Stimulated activated CD4-positive, alpha-beta T cell treated with anti-CD3 and anti-CD28 coated beads, Interleukin-1b, Interleukin-23, amount 100 ng/mL, for 24 hours (primary cell): Measurements from ENCODE around the gene TANK.

Experiments used
- DNase-seq, 4 experiments: peaks; one replicate each; pipeline ENCODE4 v3.0.0-alpha.2; 2020; ENCODE audit warnings: low read depth in 4 of 4, low spot score in 1 of 4

The TANK gene

DNA sequence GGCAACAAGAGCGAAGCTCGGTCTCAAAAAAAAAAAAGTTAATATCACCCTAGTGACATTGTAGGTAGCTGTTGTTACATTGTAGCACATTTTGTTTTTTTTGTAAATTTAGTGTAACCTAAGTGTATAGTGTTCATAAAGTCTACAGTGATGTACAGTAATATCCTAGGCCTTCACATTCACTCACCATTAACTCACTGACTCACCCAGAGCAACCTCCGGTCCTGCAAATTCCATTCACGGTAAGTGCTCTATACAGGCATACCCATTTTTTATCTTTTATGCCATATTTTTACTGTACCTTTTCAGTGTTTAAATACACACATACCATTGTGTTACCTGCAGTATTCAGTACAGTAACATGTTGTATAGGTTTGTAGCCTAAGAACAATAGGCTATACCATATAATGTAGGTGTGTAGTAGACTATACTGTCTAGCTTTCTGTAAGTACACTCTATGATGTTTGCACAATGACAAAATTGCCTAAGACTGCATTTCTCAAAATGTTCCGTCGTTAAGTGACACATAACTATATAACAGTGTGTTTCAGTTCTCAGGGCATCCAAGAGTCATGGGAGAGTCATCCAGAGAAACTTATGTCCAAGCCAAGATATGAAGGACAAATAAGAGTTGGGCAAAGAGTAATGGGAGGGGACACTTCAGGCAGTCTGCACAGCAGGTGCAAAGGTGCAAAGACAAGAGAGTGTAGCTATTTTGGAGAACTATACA is 68.4 kb downstream of the TANK start:
- no peak for DNase-seq

DNA sequence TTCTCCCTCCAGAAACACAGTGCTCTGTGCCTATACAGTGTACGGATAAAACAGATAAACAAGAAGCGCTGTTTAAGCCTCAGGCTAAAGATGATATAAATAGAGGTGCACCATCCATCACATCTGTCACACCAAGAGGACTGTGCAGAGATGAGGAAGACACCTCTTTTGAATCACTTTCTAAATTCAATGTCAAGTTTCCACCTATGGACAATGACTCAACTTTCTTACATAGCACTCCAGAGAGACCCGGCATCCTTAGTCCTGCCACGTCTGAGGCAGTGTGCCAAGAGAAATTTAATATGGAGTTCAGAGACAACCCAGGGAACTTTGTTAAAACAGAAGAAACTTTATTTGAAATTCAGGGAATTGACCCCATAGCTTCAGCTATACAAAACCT is 70.7 kb downstream of the TANK start:
- no peak for DNase-seq

DNA sequence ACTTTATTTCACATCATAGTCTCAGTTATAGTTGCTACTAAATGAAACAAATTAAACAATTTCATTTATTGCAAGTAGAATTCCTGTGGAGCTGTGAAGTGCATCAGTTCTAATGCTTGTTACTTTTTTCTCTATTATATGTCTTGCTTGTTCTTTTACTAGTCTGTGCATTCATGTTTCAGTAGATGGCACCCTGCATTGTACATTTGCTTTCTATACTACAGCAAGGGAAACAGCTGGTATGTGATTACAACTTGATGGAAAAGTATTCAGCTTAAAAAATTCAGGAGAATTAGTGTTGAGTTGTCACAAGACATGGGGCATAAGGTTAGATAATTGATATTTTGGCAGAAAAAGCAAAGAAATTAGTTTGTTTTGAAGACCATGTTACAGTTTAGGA is 72.3 kb downstream of the TANK start:
- DNase-seq, result no peak

DNA sequence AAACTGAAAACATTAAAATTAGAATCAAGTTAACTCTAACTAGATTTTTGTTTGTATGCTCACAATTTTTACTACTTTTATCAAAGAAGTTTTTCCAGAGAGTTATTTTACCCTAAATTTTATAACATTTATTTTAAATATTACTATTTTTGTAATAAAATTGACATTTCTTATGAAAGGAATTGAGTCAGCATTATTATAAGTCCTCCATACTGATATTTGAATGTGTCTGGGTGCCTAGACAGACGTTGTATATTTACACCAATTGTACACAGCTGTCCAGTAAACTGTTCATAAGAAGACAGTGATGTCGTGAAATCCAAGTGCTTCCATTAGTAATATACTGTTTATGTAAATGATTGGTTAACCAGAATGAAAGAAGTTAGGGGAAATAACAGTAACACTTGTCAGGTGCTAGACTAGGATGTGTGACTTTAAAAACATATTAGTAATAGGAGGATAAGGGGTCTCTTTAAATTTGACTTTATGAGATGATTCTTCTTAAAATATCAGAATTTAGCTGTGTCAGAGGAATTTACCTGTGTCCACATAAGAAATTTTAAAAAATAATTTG is 73.7 kb downstream of the TANK start:
- no peak for DNase-seq

DNA sequence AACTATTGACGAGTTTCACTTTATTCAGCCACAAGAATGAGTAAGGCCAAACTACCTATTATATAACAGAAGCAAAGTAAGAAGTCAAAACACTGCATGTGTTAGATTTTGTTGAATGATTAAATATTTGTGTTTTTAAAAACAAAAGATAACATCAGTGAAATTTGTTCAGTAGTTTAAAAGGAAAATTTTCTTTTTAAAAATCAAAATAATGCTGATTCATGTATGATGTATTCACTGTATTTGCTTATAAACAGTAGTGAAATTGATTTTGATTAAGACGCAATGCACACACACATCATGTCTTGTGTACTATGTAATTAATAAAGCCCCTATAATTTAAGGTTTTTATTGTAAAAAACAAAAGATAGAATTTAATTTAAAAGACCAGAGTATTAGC is 74.4 kb downstream of the TANK start:
- DNase-seq, result no peak

DNA sequence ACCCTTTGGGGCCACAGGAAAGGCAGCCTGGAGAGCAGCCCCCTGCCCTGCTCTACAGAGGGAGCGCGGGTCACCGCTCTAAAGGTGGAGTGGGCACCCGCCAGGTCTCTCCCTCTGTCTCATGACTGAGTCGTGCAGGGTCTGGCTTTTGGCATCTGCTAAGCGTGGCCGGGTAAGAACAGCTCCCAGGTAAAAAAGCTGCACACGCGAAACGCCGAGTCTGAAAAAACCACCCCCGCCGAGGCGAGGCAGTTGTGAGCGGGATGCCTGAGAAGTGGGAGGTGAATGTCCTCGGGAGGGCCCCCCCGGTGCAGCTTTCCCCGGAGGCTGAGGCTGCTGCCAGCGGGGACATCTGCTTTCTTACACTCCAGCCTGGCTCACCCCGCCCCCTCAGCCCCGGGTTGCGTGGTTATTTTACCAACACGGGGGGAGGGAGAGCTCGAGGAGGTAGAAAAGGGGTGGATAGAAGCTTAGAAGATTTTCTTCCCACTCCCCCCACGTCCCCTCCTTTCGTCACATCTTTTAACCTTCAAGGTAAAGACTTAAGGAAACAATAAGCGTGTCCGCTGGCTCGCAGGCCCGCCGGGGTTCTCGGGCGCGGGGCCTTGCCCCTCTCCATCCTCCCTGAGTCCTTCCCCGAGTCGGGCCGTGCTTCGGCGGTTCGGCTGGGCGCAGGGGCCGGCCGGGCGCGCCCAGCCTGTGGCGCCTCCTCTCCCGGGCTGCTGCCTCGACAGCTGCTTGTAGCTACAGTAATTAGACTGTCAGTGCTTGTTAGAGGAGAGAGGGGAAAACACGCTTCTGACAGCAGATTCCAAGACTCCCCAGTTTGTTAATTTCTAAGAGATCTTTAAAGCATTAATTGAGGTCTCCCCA is 77.4 kb downstream of the TANK start:
- peak in 1 of 4 experiments; percentile 24 for DNase-seq

DNA sequence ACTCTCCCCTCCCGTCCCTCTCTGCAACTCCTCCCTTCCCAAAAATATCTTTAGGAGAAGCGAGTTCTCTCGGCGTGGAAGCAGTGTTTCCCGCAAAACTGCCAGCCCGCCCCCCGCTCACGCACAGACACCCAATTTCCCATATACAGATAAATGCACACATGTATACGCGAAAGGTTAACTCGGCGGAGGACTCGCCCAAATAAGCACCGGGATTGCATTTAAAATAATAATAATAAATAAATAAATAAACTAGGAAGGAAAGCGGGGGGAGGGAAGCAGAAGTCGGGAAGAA is 78.0 kb downstream of the TANK start:
- DNase-seq, result no peak

DNA sequence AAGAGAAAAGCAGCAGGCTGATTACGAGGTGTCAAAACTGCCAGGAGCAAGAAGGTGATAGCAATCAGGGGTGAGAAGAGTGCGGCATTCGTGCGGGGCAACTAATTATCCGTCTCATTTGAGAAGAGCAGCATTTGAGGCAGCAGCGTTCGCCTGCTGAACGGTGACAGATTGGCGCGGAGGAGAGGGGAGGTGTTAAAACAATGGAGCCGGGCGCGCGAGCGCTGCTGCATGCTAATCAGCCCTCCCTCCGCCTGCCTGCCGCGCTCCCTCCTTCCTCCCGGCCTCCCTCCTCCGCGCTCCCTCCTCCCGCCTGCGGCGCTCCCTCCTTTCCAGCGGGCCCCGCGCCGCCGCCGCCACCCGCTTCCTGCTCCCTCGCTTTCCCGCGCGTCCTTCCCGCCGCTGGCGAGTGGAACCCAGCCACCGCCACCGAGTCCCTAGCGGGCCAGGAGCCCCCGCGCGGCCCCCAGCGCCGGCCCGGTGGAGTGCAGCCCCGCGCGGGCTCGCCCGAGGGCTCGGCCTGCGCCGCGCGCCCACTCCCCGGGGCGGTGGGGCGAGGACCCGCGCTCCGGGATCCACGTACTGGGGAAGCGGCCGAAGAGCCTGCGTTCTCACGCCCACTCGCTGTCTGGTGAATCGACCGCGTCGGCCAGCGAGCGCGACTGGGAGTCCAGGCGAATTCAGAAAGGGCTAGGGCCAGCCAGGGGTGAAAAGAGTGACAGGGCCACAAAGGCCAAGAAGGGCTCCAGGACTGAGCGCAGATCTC is 78.5 kb downstream of the TANK start:
- peak in 3 of 4 experiments; percentile 44 to 51 (median 46) for DNase-seq

DNA sequence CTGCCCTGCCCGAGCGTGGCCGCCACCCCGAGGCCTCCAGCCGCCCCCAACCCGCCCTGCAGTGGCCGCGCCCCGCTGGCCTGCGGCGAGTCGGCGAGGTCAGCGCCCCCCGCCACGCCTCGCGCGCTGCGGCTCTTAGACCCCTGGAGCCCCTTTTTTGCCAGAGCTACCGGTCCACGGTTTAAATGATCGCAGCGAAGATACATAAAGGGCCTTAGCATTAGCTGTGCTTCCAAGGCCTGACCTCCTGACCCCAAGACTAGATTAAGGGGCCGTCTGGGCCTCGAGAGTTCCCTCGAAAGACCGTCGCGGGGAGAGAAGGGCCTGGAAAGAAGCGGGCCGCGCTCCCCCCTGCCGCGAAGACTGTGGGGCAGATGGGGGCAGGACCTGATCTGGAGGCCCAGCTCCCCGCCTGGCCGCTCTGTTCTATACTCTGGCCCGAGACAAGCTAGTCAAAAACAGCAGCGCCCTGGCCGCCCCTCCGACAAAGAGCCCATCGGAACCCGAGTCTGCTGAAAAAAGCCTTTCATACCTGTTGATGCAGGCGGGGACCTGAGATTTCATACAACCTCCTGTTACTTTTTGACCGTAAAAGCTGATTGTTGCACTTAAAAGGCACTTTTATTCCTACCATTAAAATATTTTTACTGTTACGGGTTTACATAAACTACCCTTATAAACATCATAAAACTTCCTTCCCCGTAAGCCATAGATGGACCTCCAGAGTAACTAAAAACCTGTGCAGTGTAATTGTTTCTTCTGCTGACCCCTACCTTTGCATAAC is 79.3 kb downstream of the TANK start:
- no peak for DNase-seq

- no peak for DNase-seq
Observed at GRCh38 chr2:161241894-161242293, 81.7 kb downstream of the TANK start.

GRCh38 chr2:161243312-161243711 is 83.1 kb downstream of the TANK start:
- DNase-seq, result no peak

GRCh38 chr2:161243905-161244304 is 83.7 kb downstream of the TANK start:
- no peak for DNase-seq

DNA sequence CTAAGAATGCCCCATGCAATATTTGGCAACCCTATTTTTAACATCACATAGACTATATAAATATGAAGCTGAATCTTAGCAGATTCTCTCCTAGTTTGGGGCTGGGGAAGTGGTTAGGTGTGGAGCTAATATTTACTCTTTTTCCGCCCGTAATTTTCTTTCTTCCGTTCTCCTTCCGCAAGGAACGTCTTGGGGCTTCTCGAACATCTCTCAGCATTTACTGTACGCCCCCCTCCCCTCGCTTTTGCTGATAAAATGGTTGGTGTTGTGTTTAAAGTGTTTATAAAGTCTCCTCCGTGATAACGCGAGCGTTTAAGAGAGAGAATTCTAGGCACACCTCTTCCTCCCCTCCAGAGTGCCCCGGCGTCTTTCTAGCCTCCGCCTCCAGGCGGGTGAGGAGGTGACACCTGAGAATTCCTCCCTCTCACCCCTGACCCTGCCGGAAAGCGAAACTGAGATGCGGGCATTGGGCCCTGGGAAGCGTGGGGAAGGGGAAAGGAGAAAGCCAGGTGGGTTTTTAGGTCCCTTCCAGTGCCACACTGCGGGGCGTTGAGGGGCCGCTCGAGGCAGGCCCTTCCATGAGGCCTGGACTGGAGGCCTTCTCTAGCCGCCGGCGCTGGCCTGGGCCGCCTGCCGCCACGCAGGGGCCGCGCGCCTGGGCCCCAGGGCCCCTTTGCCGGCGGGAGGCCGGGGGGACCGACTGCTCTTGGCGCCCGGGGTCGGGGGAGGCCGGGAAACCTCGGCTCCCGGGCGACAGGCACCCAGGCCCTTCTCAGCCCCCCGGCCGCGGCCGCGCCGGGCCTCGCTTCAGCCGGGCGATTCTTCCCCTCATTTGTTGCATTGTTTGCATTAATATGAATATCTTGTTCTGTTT is 84.4 kb downstream of the TANK start:
- DNase-seq, result peak in 2 of 4 experiments; percentile 42 to 44

DNA sequence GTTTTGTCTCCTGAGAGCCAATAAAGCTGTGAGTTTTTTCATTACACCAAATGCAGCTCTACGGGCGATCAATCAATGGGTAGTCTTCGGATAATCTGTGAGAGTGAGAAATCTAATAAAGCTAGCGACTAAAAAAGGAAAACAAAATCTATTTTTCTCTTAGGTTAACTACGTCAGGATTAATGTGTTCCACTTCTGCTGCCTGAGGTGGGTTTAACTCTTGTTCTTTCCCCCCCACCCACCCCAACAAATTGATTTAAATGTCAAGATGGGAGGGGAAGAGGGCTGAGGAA is 85.0 kb downstream of the TANK start:
- DNase-seq, result no peak

DNA sequence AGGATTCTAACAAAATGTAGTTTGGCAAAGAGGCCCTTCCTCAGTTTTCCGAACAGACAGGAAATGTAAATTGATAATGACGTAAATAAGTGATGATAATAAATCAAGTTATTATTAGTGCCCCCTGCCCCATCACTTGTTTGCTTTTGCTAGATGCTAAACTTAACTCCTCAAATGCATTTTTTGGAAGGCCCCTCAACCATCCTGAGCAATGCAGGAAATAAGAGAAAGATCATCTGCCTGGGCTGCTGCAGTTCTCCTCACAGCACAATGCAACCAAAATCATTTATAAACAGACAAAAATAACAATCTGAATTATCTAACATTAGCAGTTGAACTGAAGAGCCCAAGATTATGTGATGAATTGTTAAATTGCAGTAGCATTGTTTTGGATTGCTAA is 85.4 kb downstream of the TANK start:
- no peak for DNase-seq

DNA sequence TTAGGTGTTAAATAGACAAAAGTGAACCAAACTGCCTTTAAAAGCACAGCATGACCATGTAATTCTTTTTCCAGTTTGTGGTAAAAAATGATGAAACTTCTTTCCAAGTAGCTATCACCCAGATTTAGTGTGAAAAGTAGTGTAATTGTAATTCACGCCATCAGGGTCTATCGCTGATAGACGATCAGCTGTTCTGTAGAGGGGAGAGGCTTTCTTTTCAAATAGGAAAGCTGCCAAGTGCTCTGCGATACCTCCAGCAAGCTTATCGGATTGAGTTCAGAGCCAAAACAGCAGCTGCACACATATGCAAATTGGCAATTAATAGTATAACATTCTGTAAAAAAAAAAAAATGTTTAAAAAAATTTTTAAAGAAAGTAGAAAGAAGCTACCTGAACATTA is 86.1 kb downstream of the TANK start:
- DNase-seq, result no peak

- no peak for DNase-seq
Observed at GRCh38 chr2:161250864-161251436, 90.7 kb downstream of the TANK start.

DNA sequence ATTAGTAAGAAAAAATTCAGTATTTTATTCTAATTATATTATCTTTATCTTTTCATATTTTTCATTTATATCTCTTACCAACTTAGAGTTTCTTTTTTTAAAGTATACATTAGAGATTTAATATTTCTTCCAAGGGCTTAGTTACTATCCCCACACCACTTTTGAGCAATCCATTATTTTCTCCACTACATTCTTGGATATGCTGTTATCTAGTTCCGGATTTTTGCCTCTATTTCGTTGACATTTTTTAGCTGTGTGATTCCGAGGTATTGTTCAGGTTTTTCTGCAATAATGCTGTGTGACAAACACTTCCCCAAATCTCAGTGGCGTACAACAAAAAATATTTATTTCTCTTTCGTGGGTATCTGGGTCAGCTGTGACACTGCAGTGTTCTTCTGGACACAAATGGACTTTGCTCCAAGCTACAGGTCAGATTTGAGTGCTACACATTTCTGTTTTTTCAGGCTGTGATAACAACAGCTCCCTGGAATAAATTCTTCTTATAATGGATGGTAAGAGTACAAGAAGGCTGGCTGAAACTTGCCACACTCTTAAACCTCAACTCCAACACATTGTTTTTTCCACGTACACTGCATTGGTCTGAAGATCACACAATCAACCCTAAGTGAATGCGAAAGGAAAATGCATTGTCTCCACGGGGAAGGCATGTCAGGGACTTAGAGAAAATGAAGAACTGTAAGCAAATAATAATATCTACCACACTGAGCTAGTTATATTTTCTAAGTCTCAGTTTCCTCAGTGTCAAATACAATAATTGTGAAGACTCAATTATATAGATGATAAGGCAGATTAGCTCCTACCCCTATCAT is 97.1 kb downstream of the TANK start:
- DNase-seq, result no peak

DNA sequence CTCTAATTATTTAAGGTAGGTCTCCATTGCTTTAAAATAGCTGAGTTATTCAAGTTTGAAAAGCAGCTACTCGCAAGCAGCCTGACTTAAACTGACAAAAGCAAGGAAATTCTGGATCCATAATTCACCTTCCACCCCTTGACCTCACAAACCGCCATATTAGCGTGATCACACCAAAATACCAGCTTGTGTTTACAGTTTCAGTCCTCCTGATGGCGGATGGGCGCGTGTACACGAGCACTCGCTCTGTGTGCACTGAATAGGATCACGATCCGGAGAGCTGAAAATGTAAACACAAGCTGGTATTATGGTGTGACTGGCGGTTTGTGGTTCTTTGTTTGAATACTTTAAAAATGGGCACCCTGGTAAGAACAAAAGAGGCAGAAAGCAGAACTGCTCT is 105.6 kb downstream of the TANK start:
- no peak for DNase-seq
